ENCODE measurements around the gene TUBGCP2.
"Not testable (repeated sequence)": the region's sequence is repeated elsewhere in the genome, so short reads cannot be mapped to it uniquely, and the experiment has no call there.

Gene TUBGCP2

GRCh38 chr10:133235265-133235855, 73.3 kb downstream of the TUBGCP2 start:
- in situ Hi-C loops (cut with MboI; ENCODE audit: low sequenced_read_pairs), result no loop called here

- in situ Hi-C loops (cut with MboI; ENCODE audit: low sequenced_read_pairs), result not testable (repeated sequence)
These were observed 73.9 kb downstream of the TUBGCP2 start for GRCh38 chr10:133234796-133235195.

- in situ Hi-C loops (cut with MboI; ENCODE audit: low sequenced_read_pairs), result no loop called here
These were observed 76.6 kb downstream of the TUBGCP2 start for GRCh38 chr10:133231946-133232574.

GRCh38 chr10:133231244-133231945, 77.3 kb downstream of the TUBGCP2 start:
- in situ Hi-C loops (cut with MboI; ENCODE audit: low sequenced_read_pairs), result no loop called here

- in situ Hi-C loops (cut with MboI; ENCODE audit: low sequenced_read_pairs), result no loop called here
These were observed 78.1 kb downstream of the TUBGCP2 start for GRCh38 chr10:133230387-133231195.

- in situ Hi-C loops (cut with MboI; ENCODE audit: low sequenced_read_pairs), result no loop called here
These were observed 78.7 kb downstream of the TUBGCP2 start, which contains the start of gene UTF1 for GRCh38 chr10:133230044-133230361. UTF1 (plus strand) TSS chr10:133230217; CDS start chr10:133230289, 72 bp downstream.

- in situ Hi-C loops (cut with MboI; ENCODE audit: low sequenced_read_pairs), result no loop called here
These were observed 79.2 kb downstream of the TUBGCP2 start for GRCh38 chr10:133229265-133230043.

Measured in HL-60/S4 treated with retinoic acid at 250 ng/mL for 4 days and 3 days (cell line).